BLaER1 treated with 17β-estradiol and CSF1 and Interleukin-3, amounts not matched to agents 10 nM and 100 nM (cell line): Measurements from ENCODE around the gene SLC25A28.

Experiments used
- H3K27ac ChIP-seq, 11 experiments: shearing (Covaris generic); formaldehyde crosslinking; 2 replicates each; pipeline ENCODE4 v1.8.1; 2022
- H3K27me3 ChIP-seq, 11 experiments: shearing (Covaris generic); formaldehyde crosslinking; 2 replicates each; pipeline ENCODE4 v1.8.1; 2022
- H3K36me3 ChIP-seq, 11 experiments: shearing (Covaris generic); formaldehyde crosslinking; 2 replicates each; pipeline ENCODE4 v1.8.1; 2022
- H3K4me1 ChIP-seq, 10 experiments: shearing (Covaris generic); formaldehyde crosslinking; 2 replicates each; pipeline ENCODE4 v1.8.1; 2022
- H3K4me2 ChIP-seq, 11 experiments: shearing (Covaris generic); formaldehyde crosslinking; 2 replicates each; pipeline ENCODE4 v1.8.1; 2022
- H3K4me3 ChIP-seq, 10 experiments: shearing (Covaris generic); formaldehyde crosslinking; 2 replicates each; pipeline ENCODE4 v1.8.1; 2022
- H3K9ac ChIP-seq, 11 experiments: shearing (Covaris generic); formaldehyde crosslinking; 2 replicates each; pipeline ENCODE4 v1.8.1; 2022
- H3K9me3 ChIP-seq, 11 experiments: shearing (Covaris generic); formaldehyde crosslinking; replicated peaks in 1 of 11; 2 replicates each; pipeline ENCODE4 v1.8.1; 2022
- H4K20me1 ChIP-seq, 11 experiments: shearing (Covaris generic); formaldehyde crosslinking; 2 replicates each; pipeline ENCODE4 v1.8.1; 2022
- Cebpa-rat ChIP-seq, 11 experiments: shearing (Covaris generic); IDR thresholded peaks; 2 replicates each; pipeline ENCODE4 v1.8.1; 2022

Gene SLC25A28

GRCh38 chr10:99615426-99615825 lies 4.8 kb downstream of the SLC25A28 start:
- peaks cover 37 to 71% (median 52%) of the 10 kb centered on the region in 11 experiments for H3K36me3 ChIP-seq
- no peak for TF ChIP-seq Cebpa-rat (IDR thresholded peaks at IDR 0.05)
- peaks cover 20 to 38% (median 26%) of the 10 kb centered on the region in 10 experiments for H3K4me1 ChIP-seq
- no peaks in the 10 kb centered on the region for H3K9me3 ChIP-seq
- H3K27me3 ChIP-seq, result no peaks in the 10 kb centered on the region
- H3K27ac ChIP-seq, result no peak overlapping the region
- H3K4me2 ChIP-seq, result no peak overlapping the region
- no peak overlapping the region for H3K9ac ChIP-seq
- peaks cover 18 to 72% (median 58%) of the 10 kb centered on the region in 11 experiments; a peak in 21 of 22 replicates for H4K20me1 ChIP-seq
- H3K4me3 ChIP-seq, result no peak overlapping the region

GRCh38 chr10:99612167-99612831 lies 7.9 kb downstream of the SLC25A28 start:
- Histone ChIP-seq H3K9ac (no peak overlapping the region), H3K27me3 (no peaks in the 10 kb centered on the region), H3K4me3 (no peak overlapping the region), H3K36me3 (peaks cover 45 to 90% (median 69%) of the 10 kb centered on the region in 11 experiments), H3K27ac (no peak overlapping the region), H3K9me3 (no peaks in the 10 kb centered on the region), H4K20me1 (peaks cover 6 to 60% (median 42%) of the 10 kb centered on the region in 11 experiments; a peak in 21 of 22 replicates), H3K4me1 (peaks cover 3 to 21% (median 6%) of the 10 kb centered on the region in 10 experiments; a peak in 19 of 20 replicates), H3K4me2 (no peak overlapping the region)
- TF ChIP-seq Cebpa-rat (IDR thresholded peaks at IDR 0.05), result no peak

- Histone ChIP-seq H3K4me2 (0 out of 22 replicates have a peak overlapping the region, but pooled peaks of 1 of the 11 experiments have one; percentile 12), H3K9me3 (no peaks in the 10 kb centered on the region), H3K4me3 (no peak overlapping the region), H3K27ac (no peak overlapping the region), H3K4me1 (peaks cover 0 to 14% (median 0%) of the 10 kb centered on the region in 10 experiments; a peak in 5 of 20 replicates), H4K20me1 (peaks cover 0 to 52% (median 37%) of the 10 kb centered on the region in 11 experiments; a peak in 19 of 22 replicates), H3K36me3 (peaks cover 45 to 80% (median 67%) of the 10 kb centered on the region in 11 experiments), H3K27me3 (no peaks in the 10 kb centered on the region), H3K9ac (no peak overlapping the region)
- TF ChIP-seq Cebpa-rat (IDR thresholded peaks at IDR 0.05), result no peak
Measured at GRCh38 chr10:99611326-99611725, 8.9 kb downstream of the SLC25A28 start.

- Histone ChIP-seq H3K4me3 (no peak overlapping the region), H3K9me3 (no peaks in the 10 kb centered on the region), H4K20me1 (peaks cover 0 to 44% (median 29%) of the 10 kb centered on the region in 11 experiments; a peak in 18 of 22 replicates), H3K36me3 (peaks cover 40 to 69% (median 60%) of the 10 kb centered on the region in 11 experiments), H3K27ac (no peak overlapping the region), H3K4me2 (no peak overlapping the region), H3K9ac (no peak overlapping the region), H3K27me3 (no peaks in the 10 kb centered on the region), H3K4me1 (peaks cover 0 to 23% (median 6%) of the 10 kb centered on the region in 10 experiments; a peak in 9 of 20 replicates)
- no peak for TF ChIP-seq Cebpa-rat (IDR thresholded peaks at IDR 0.05)
Measured at GRCh38 chr10:99610221-99610620, 10.0 kb downstream of the SLC25A28 start.

GRCh38 chr10:99609186-99609585 lies 11.1 kb downstream of the SLC25A28 start:
- no peak for TF ChIP-seq Cebpa-rat (IDR thresholded peaks at IDR 0.05)
- H3K27me3 ChIP-seq, result no peaks in the 10 kb centered on the region
- peaks cover 0 to 41% (median 19%) of the 10 kb centered on the region in 11 experiments; a peak in 17 of 22 replicates for H4K20me1 ChIP-seq
- peaks cover 30 to 58% (median 49%) of the 10 kb centered on the region in 11 experiments for H3K36me3 ChIP-seq
- H3K4me2 ChIP-seq, result no peak overlapping the region
- peaks cover 0 to 25% (median 6%) of the 10 kb centered on the region in 10 experiments; a peak in 9 of 20 replicates for H3K4me1 ChIP-seq
- peaks cover 0 to 6% (median 0%) of the 10 kb centered on the region in 11 experiments; a peak in 2 of 22 replicates for H3K9me3 ChIP-seq
- no peak overlapping the region for H3K27ac ChIP-seq
- H3K9ac ChIP-seq, result no peak overlapping the region
- no peak overlapping the region for H3K4me3 ChIP-seq

- no peaks in the 10 kb centered on the region for H3K27me3 ChIP-seq
- no peak overlapping the region for H3K27ac ChIP-seq
- peaks cover 7 to 22% (median 15%) of the 10 kb centered on the region in 11 experiments for H3K36me3 ChIP-seq
Measured at GRCh38 chr10:99605351-99605750, 14.9 kb downstream of the SLC25A28 start.

GRCh38 chr10:99604862-99605261 lies 15.4 kb downstream of the SLC25A28 start:
- peaks cover 0 to 5% (median 0%) of the 10 kb centered on the region in 11 experiments; a peak in 2 of 22 replicates for H4K20me1 ChIP-seq
- H3K9ac ChIP-seq, result no peak overlapping the region
- H3K9me3 ChIP-seq, result peaks cover 0 to 6% (median 0%) of the 10 kb centered on the region in 11 experiments; a peak in 2 of 22 replicates
- H3K4me1 ChIP-seq, result peaks cover 0 to 28% (median 15%) of the 10 kb centered on the region in 10 experiments; a peak in 16 of 20 replicates
- no peak for TF ChIP-seq Cebpa-rat (IDR thresholded peaks at IDR 0.05)
- H3K36me3 ChIP-seq, result peaks cover 2 to 17% (median 10%) of the 10 kb centered on the region in 11 experiments; a peak in 19 of 22 replicates
- H3K4me2 ChIP-seq, result peak overlapping the region in 1 of 11 experiments; percentile 12; a peak in 1 of 22 replicates
- no peak overlapping the region for H3K27ac ChIP-seq
- H3K27me3 ChIP-seq, result no peaks in the 10 kb centered on the region
- H3K4me3 ChIP-seq, result no peak overlapping the region

More at GRCh38 chr10:99605351-99605750, 14.9 kb downstream of the SLC25A28 start:
- peak overlapping the region in 4 of 11 experiments; percentile 12 to 54 (median 39); a peak in 7 of 22 replicates for H3K4me2 ChIP-seq
- peaks cover 0 to 23% (median 10%) of the 10 kb centered on the region in 10 experiments; a peak in 13 of 20 replicates for H3K4me1 ChIP-seq
- H3K9ac ChIP-seq, result no peak overlapping the region
- 0 out of 22 replicates have a peak, but pooled peaks of 2 of the 11 experiments have one; percentile 36 to 52 for TF ChIP-seq Cebpa-rat (IDR thresholded peaks at IDR 0.05)
- H4K20me1 ChIP-seq, result peaks cover 0 to 9% (median 0%) of the 10 kb centered on the region in 11 experiments; a peak in 4 of 22 replicates
- H3K9me3 ChIP-seq, result peaks cover 0 to 6% (median 0%) of the 10 kb centered on the region in 11 experiments; a peak in 2 of 22 replicates
- H3K4me3 ChIP-seq, result no peak overlapping the region

- TF ChIP-seq Cebpa-rat (IDR thresholded peaks at IDR 0.05), result no peak
- Histone ChIP-seq H3K9ac (no peak overlapping the region), H4K20me1 (no peaks in the 10 kb centered on the region), H3K36me3 (no peaks in the 10 kb centered on the region), H3K27ac (no peak overlapping the region), H3K9me3 (no peaks in the 10 kb centered on the region), H3K4me2 (peak overlapping the region in 4 of 11 experiments; percentile 59 to 92 (median 74); a peak in 5 of 22 replicates), H3K4me3 (no peak overlapping the region), H3K4me1 (peaks cover 0 to 39% (median 14%) of the 10 kb centered on the region in 10 experiments; a peak in 16 of 20 replicates), H3K27me3 (no peaks in the 10 kb centered on the region)
Measured at GRCh38 chr10:99598781-99599509, 21.3 kb downstream of the SLC25A28 start.
